IMR-90 (cell line): ENCODE data around the gene CLEC20A. TPM values are rescaled to one million over a fixed set of nuclear protein-coding genes. Genes with fewer than 3 reads are reported as not detected.

ENCODE experiments used
- ATAC-seq: fragments of 200-7000 bp; cut with Tn5 transposase; 2 replicates; pipeline ENCODE4 v1.9.1; 2020; ENCODE audit warnings: low read depth, mild to moderate bottlenecking, moderate library complexity
- BruUV-seq: library from RNA; stranded (reverse); fragments of 400-500 nt; replicated peaks from 2 replicates; lab custom pipeline; 2021; lab: Mats Ljungman, UMichigan
- CTCF ChIA-PET: fragments of 300-600 bp; formaldehyde crosslinking; extraction: SDS; loops from one replicate; lab custom pipeline; 2021; ENCODE audit warnings: antibody characterized with exemption; lab: Yijun Ruan, JAX
- POLR2A ChIA-PET: fragments of 300-600 bp; sonication (Branson Sonifier 250); formaldehyde crosslinking; loops from one replicate; lab custom pipeline; 2022; ENCODE audit warnings: antibody characterized with exemption; ENCODE audit not compliant: unreplicated experiment; lab: Charles Lee
- DNase-seq: peaks from one replicate; pipeline ENCODE4 v3.0.0; 2013
- H2AFZ ChIP-seq: replicated peaks from 2 replicates; pipeline ENCODE3; 2013; ENCODE audit warnings: low read length, mild to moderate bottlenecking; ENCODE audit not compliant: poor library complexity
- H2AK5ac ChIP-seq: 2 replicates; pipeline ENCODE4 v1.6.1; 2013; ENCODE audit warnings: low read depth, low read length, inconsistent platforms
- H2AK9ac ChIP-seq: replicated peaks from 2 replicates; pipeline ENCODE3; 2013; ENCODE audit warnings: mild to moderate bottlenecking, low read depth, low read length, moderate library complexity; ENCODE audit not compliant: poor library complexity
- H2BK120ac ChIP-seq: 2 replicates; pipeline ENCODE4 v1.6.1; 2013; ENCODE audit warnings: low read depth, low read length, inconsistent platforms
- H2BK15ac ChIP-seq: 3 replicates; pipeline ENCODE4 v1.6.1; 2013; ENCODE audit warnings: low read depth, low read length, inconsistent platforms
- H2BK20ac ChIP-seq: 2 replicates; pipeline ENCODE4 v1.6.1; 2013; ENCODE audit warnings: low read depth, mild to moderate bottlenecking, inconsistent platforms, low read length, moderate library complexity
- H2BK5ac ChIP-seq: 2 replicates; pipeline ENCODE4 v1.6.1; 2013; ENCODE audit warnings: mild to moderate bottlenecking, low read depth, low read length, inconsistent platforms; ENCODE audit not compliant: poor library complexity, severe bottlenecking
- H3K14ac ChIP-seq: replicated peaks from 2 replicates; pipeline ENCODE4 v1.6.1; 2013; ENCODE audit warnings: low read depth, low read length, inconsistent platforms
- H3K18ac ChIP-seq: 2 replicates; pipeline ENCODE4 v1.6.1; 2013; ENCODE audit warnings: low read depth, low read length, control low read depth
- H3K23ac ChIP-seq: 2 replicates; pipeline ENCODE4 v1.6.1; 2013; ENCODE audit warnings: low read depth, low read length, inconsistent platforms
- H3K27ac ChIP-seq: 2 replicates; pipeline ENCODE4 v1.5.1; 2013; ENCODE audit warnings: mild to moderate bottlenecking, control low read depth, low read length; ENCODE audit not compliant: insufficient read depth
- H3K27me3 ChIP-seq: 2 replicates; pipeline ENCODE4 v1.6.1; 2013; ENCODE audit warnings: low read length; ENCODE audit not compliant: control insufficient read depth, insufficient read depth
- H3K36me3 ChIP-seq: 2 replicates; pipeline ENCODE4 v1.6.1; 2013; ENCODE audit warnings: low read length, mixed read lengths; ENCODE audit not compliant: control insufficient read depth, insufficient read depth
- H3K4ac ChIP-seq: 2 replicates; pipeline ENCODE4 v1.6.1; 2013; ENCODE audit warnings: low read depth, low read length, inconsistent platforms
- H3K4me1 ChIP-seq: 2 replicates; pipeline ENCODE4 v1.6.1; 2013; ENCODE audit warnings: low read length, mixed read lengths; ENCODE audit not compliant: control insufficient read depth, insufficient read depth
- H3K4me2 ChIP-seq: 2 replicates; pipeline ENCODE4 v1.6.1; 2013; ENCODE audit warnings: low read depth, mild to moderate bottlenecking, control low read depth, low read length, moderate library complexity
- H3K4me3 ChIP-seq: 2 replicates; pipeline ENCODE4 v1.5.1; 2013; ENCODE audit warnings: low read depth, mild to moderate bottlenecking, control low read depth, low read length, moderate library complexity; ENCODE audit not compliant: insufficient read depth
- H3K56ac ChIP-seq: 2 replicates; pipeline ENCODE4 v1.6.1; 2013; ENCODE audit warnings: low read length, inconsistent platforms; ENCODE audit not compliant: insufficient read depth; ENCODE audit errors: extremely low read depth
- H3K79me1 ChIP-seq, 2 experiments: 2 replicates each; pipeline ENCODE4 v1.6.1; 2013; ENCODE audit warnings: low read length in 2 of 2, inconsistent platforms in 1 of 2, low read depth in 1 of 2
- H3K9ac ChIP-seq: 2 replicates; pipeline ENCODE4 v1.6.1; 2013; ENCODE audit warnings: low read depth, low read length, control low read depth
- H3K9me1 ChIP-seq: 2 replicates; pipeline ENCODE4 v1.6.1; 2013; ENCODE audit warnings: low read length, inconsistent platforms; ENCODE audit not compliant: insufficient read depth
- H3K9me3 ChIP-seq: 2 replicates; pipeline ENCODE4 v1.6.1; 2013; ENCODE audit warnings: low read length; ENCODE audit not compliant: control insufficient read depth, insufficient read depth
- H4K20me1 ChIP-seq: 2 replicates; pipeline ENCODE4 v1.6.1; 2013; ENCODE audit warnings: low read length, inconsistent platforms; ENCODE audit not compliant: insufficient read depth
- H4K5ac ChIP-seq: 2 replicates; pipeline ENCODE4 v1.6.1; 2013; ENCODE audit warnings: mild to moderate bottlenecking, low read depth, low read length, control low read depth
- H4K8ac ChIP-seq, 2 experiments: 2 replicates each; pipeline ENCODE4 v1.6.1; 2013; ENCODE audit warnings: low read depth in 2 of 2, low read length in 2 of 2, control low read depth in 1 of 2, inconsistent platforms in 1 of 2
- H4K91ac ChIP-seq: 2 replicates; pipeline ENCODE4 v1.6.1; 2013; ENCODE audit warnings: low read depth, low read length, inconsistent platforms; ENCODE audit not compliant: insufficient read depth
- BHLHE40 ChIP-seq: fragments of 150-350 bp; IDR thresholded peaks from 2 replicates; pipeline ENCODE4 v1.6.1; 2016; ENCODE audit warnings: mild to moderate bottlenecking, low read depth, low read length
- CEBPB ChIP-seq: IDR thresholded peaks from 2 replicates; pipeline ENCODE4 v1.6.1; 2012; ENCODE audit warnings: low read depth, low read length, improper control_type of control experiment
- FOS ChIP-seq: fragments of 150-350 bp; IDR thresholded peaks from 2 replicates; pipeline ENCODE4 v1.6.1; 2016; ENCODE audit warnings: low read depth, low read length
- MAZ ChIP-seq: IDR thresholded peaks from 2 replicates; pipeline ENCODE4 v1.6.1; 2012; ENCODE audit warnings: low read depth, mild to moderate bottlenecking, low read length, improper control_type of control experiment, moderate library complexity, borderline replicate concordance
- POLR2A ChIP-seq: IDR thresholded peaks from 2 replicates; pipeline ENCODE4 v1.6.1; 2012; ENCODE audit warnings: mild to moderate bottlenecking, low read depth, low read length
- RAD21 ChIP-seq: IDR thresholded peaks from 2 replicates; pipeline ENCODE4 v1.6.1; 2012; ENCODE audit warnings: low read length, improper control_type of control experiment
- RFX5 ChIP-seq: IDR thresholded peaks from 2 replicates; pipeline ENCODE4 v1.8.0; 2012; ENCODE audit warnings: low read depth, mild to moderate bottlenecking, low read length, moderate library complexity
- SMC3 ChIP-seq: fragments of 150-350 bp; IDR thresholded peaks from 2 replicates; pipeline ENCODE4 v1.6.1; 2016; ENCODE audit warnings: low read depth, mild to moderate bottlenecking, antibody characterized with exemption, low read length, moderate library complexity
- USF2 ChIP-seq: fragments of 150-350 bp; IDR thresholded peaks from 2 replicates; pipeline ENCODE4 v1.6.1; 2017; ENCODE audit warnings: mild to moderate bottlenecking, antibody characterized with exemption, low read length, low read depth
- WGBS, 2 experiments: methylation state at CpG; one replicate each; pipeline versions ENCODE4 v1.1.5 to v1.1.7; 2013; ENCODE audit warnings: missing lambda C conversion rate in 2 of 2; ENCODE audit not compliant: insufficient read length in 1 of 2; ENCODE audit errors: extremely low coverage in 2 of 2; 5-methylcytosine and 5-hydroxymethylcytosine counted together
- dilution Hi-C: fragments of 300-500 bp; cut with HindIII; formaldehyde crosslinking; loops from one replicate; pipeline ENCODE4 v1.14.3; 2018; ENCODE audit warnings: low sequenced_read_pairs; ENCODE audit not compliant: unreplicated experiment
- in situ Hi-C: fragments of 300-500 bp; cut with MboI; formaldehyde crosslinking; loops from 3 replicates; pipeline ENCODE4 v1.14.3; 2019; ENCODE audit warnings: low sequenced_read_pairs, inconsistent platforms, mixed read lengths
- intact Hi-C: fragments of 100-400 bp; cut with micrococcal nuclease; formaldehyde crosslinking; loops from 2 replicates; pipeline ENCODE4 v1.10.0; 2022
- polyA plus RNA-seq, 3 experiments: library from polyadenylated mRNA; depleted of rRNA; stranded (reverse); fragments of >200 nt; gene quantifications; 2 replicates each; pipeline ENCODE4 v1.2.3, GENCODE V29; 2012; ENCODE audit warnings: low replicate concordance in 1 of 3
- total RNA-seq: library from RNA; depleted of rRNA; stranded (reverse); fragments of >200 nt; gene quantifications from 2 replicates; pipeline ENCODE4 v1.2.3, GENCODE V29; 2012
- TF ChIP-seq, protein P1 (sequence below): fragments of 150-350 bp; IDR thresholded peaks from 2 replicates; pipeline ENCODE4 v1.6.1; 2016; ENCODE audit warnings: low read depth, mild to moderate bottlenecking, low read length, moderate library complexity, borderline replicate concordance
- TF ChIP-seq, protein P2 (sequence below): conservative IDR thresholded peaks from 2 replicates; pipeline ENCODE4 v1.5.1; 2012; ENCODE audit warnings: mild to moderate bottlenecking, low read depth, low read length, improper control_type of control experiment

The CLEC20A gene
- total and polyA plus RNA-seq, 2 of the 4 experiments (the other 2 are of a cell fraction): not detected

GRCh38 chr1:178503849-178504248, 7.1 kb upstream of the CLEC20A start:
- no peak overlapping the region for H3K14ac ChIP-seq
- no peak overlapping the region for H4K91ac ChIP-seq
- DNase-seq: no peak
- no TSS peak for BruUV-seq
- H3K4me1 ChIP-seq: no peaks in the 10 kb centered on the region
- H3K9me3 ChIP-seq: no peaks in the 10 kb centered on the region
- H3K27ac ChIP-seq: no peak overlapping the region
- H2BK20ac ChIP-seq: no peak overlapping the region
- H4K5ac ChIP-seq: no peak overlapping the region
- H2AFZ ChIP-seq: no peak overlapping the region
- dilution Hi-C loops: no loop called here
- H3K4me3 ChIP-seq: no peak overlapping the region
- no peak overlapping the region for H3K56ac ChIP-seq
- no peak overlapping the region for H2AK5ac ChIP-seq
- H2BK5ac ChIP-seq: no peak overlapping the region
- no peak overlapping the region for H4K8ac ChIP-seq
- H3K18ac ChIP-seq: no peak overlapping the region
- ChIA-PET POLR2A (no interaction called here), CTCF (no interaction called here)
- H2BK15ac ChIP-seq: no peak overlapping the region
- H3K36me3 ChIP-seq: no peaks in the 10 kb centered on the region
- no peaks in the 10 kb centered on the region for H4K20me1 ChIP-seq
- no peaks in the 10 kb centered on the region for H3K79me1 ChIP-seq
- no peak overlapping the region for H3K9ac ChIP-seq
- H3K9me1 ChIP-seq: peaks cover 4% of the 10 kb centered on the region; the same call in 1 of the 2 replicates
- WGBS, 2 experiments: no CpG with 5 or more reads among the region's 6 CpGs
- H3K27me3 ChIP-seq: peaks cover 5% of the 10 kb centered on the region; the same call in 1 of the 2 replicates
- no peak overlapping the region for H3K4me2 ChIP-seq
- no peak overlapping the region for H2AK9ac ChIP-seq
- no peak overlapping the region for H2BK120ac ChIP-seq
- no peak overlapping the region for H3K23ac ChIP-seq
- ATAC-seq: no peak
- in situ Hi-C loops: loop anchor here (10.0 kb wide), 1 partner anchor 199 kb away; no protein-coding TSS in a partner anchor
- intact Hi-C loops: loop anchor here (5.0 to 10.0 kb wide), 2 partner anchors 192 to 479 kb away; no protein-coding TSS in a partner anchor
- no peak overlapping the region for H3K4ac ChIP-seq
- TF ChIP-seq POLR2A: no peak
- no peak for TF ChIP-seq SMC3
- TF ChIP-seq USF2: no peak
- TF ChIP-seq, protein P1, sequence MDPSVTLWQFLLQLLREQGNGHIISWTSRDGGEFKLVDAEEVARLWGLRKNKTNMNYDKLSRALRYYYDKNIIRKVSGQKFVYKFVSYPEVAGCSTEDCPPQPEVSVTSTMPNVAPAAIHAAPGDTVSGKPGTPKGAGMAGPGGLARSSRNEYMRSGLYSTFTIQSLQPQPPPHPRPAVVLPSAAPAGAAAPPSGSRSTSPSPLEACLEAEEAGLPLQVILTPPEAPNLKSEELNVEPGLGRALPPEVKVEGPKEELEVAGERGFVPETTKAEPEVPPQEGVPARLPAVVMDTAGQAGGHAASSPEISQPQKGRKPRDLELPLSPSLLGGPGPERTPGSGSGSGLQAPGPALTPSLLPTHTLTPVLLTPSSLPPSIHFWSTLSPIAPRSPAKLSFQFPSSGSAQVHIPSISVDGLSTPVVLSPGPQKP: no peak
- TF ChIP-seq MAZ: no peak
- TF ChIP-seq FOS: no peak
- TF ChIP-seq CEBPB: no peak
- TF ChIP-seq BHLHE40: no peak
- TF ChIP-seq RFX5: no peak
- TF ChIP-seq, protein P2, sequence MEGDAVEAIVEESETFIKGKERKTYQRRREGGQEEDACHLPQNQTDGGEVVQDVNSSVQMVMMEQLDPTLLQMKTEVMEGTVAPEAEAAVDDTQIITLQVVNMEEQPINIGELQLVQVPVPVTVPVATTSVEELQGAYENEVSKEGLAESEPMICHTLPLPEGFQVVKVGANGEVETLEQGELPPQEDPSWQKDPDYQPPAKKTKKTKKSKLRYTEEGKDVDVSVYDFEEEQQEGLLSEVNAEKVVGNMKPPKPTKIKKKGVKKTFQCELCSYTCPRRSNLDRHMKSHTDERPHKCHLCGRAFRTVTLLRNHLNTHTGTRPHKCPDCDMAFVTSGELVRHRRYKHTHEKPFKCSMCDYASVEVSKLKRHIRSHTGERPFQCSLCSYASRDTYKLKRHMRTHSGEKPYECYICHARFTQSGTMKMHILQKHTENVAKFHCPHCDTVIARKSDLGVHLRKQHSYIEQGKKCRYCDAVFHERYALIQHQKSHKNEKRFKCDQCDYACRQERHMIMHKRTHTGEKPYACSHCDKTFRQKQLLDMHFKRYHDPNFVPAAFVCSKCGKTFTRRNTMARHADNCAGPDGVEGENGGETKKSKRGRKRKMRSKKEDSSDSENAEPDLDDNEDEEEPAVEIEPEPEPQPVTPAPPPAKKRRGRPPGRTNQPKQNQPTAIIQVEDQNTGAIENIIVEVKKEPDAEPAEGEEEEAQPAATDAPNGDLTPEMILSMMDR: no peak
- no peak for TF ChIP-seq RAD21
